HG02970 (cell line): ENCODE measurements around the gene NARS2.
"Not testable (repeated sequence)": the region's sequence is repeated elsewhere in the genome, so short reads cannot be mapped to it uniquely, and the experiment has no call there.

Experiments used
- ATAC-seq: cut with Tn5 transposase; IDR thresholded peaks from one replicate; pipeline ENCODE4 v1.9.1; 2021; ENCODE audit warnings: mild to moderate bottlenecking, moderate library complexity, moderate number of reproducible peaks; ENCODE audit not compliant: unreplicated experiment, low FRiP score

Gene NARS2

GRCh38 chr11:78548911-78549590 lies 25.6 kb downstream of the NARS2 start:
- ATAC-seq, result no peak

GRCh38 chr11:78547931-78548705 lies 26.5 kb downstream of the NARS2 start:
- no peak for ATAC-seq

DNA sequence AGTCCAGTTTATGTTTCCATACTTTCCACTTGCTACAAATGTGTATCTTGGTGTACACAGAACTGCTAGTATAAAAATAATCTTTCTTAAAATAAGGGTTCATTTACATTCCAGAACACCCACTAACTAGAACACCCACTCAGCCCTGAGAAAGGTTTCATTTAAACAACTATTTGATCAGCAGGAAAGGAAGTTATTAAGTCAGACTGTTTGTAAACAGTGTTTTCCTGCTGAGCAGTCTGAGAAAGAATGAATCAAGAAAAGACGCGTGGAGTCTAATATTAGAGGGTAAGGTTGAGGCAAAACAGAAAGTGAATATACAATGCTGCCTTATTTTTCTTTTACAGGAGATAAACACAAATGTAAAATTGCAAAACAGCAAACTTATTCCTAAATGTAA lies 32.7 kb downstream of the NARS2 start:
- no peak for ATAC-seq

- no peak for ATAC-seq
Measured at GRCh38 chr11:78541537-78541936, 33.1 kb downstream of the NARS2 start.

GRCh38 chr11:78540256-78540655 lies 34.4 kb downstream of the NARS2 start:
- no peak for ATAC-seq

DNA sequence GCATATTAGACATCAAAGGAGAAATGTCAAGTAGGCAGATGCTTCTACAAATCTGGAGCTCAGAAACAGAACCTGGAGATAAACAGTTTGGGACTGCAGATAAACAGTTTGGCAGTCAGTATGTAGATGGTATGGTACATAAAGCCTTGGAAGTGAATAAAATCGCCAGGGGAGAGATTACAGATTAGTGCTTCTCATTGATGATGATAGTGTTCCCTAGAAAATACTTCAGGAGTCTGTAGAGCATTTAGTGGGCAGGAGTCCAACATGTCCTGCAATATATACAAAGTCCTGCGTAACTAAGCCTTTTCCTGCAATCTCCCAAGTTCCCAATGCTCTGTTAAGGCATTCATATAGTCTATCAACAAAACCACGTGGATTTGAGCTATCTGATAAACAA lies 35.2 kb downstream of the NARS2 start:
- no peak for ATAC-seq

DNA sequence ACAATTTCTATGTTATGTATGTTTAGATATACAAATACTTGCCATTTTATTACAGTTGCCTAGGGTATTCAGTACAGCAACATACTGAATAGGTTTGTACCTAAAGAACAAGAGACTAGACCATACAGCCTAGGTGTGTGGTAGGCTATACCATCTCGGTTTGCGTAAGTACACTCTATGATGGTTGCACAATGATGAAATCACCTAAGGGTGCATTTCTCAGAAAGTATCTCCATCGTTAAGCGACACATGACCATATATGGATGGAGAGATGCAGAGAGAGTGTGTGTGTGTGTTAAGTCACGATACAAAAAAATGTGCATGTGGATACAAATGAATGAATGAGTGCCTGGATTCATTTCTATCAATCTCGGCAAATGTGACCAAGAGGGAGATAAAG lies 37.7 kb downstream of the NARS2 start:
- no peak for ATAC-seq

GRCh38 chr11:78535920-78536319 lies 38.7 kb downstream of the NARS2 start:
- ATAC-seq, result no peak

- ATAC-seq, result no peak
Measured at GRCh38 chr11:78535027-78535426, 39.6 kb downstream of the NARS2 start.

DNA sequence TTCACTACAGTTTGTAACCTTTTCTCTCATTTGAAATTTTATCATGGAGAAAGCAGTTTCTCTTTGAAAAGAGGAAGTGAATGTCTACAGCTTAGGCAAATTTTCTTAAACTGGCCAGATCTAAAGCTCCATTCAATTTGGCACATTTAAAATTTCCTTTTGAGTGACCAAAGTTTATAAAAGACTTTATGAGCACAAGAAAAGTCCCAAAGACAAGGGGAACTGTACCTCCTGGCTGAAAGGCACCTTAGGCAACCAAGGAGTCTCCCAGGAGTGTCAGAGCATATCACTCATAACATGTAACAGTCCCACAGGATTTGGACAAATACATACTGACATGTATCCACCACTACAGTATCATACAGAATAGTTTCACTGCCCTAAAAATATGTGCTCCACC lies 41.3 kb downstream of the NARS2 start:
- no peak for ATAC-seq

DNA sequence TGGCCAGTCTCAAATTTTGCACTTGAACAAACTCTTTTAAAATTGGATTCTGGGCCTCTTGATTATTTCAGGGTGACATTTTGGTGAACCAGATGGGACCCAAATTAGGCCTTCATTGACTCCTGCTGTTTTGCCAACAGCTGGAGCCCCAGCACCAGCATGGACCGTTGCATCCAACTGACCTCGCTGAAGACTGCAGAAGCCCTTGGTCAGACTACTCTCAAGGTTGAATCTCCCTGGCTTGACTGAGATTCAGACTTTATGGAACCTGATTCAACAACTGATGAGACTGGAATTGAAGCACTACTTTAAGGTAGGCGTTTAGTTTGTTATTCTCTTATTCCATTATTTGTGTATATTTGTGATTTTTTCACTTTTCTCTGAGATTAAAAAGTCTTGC lies 41.7 kb downstream of the NARS2 start:
- ATAC-seq, result no peak

DNA sequence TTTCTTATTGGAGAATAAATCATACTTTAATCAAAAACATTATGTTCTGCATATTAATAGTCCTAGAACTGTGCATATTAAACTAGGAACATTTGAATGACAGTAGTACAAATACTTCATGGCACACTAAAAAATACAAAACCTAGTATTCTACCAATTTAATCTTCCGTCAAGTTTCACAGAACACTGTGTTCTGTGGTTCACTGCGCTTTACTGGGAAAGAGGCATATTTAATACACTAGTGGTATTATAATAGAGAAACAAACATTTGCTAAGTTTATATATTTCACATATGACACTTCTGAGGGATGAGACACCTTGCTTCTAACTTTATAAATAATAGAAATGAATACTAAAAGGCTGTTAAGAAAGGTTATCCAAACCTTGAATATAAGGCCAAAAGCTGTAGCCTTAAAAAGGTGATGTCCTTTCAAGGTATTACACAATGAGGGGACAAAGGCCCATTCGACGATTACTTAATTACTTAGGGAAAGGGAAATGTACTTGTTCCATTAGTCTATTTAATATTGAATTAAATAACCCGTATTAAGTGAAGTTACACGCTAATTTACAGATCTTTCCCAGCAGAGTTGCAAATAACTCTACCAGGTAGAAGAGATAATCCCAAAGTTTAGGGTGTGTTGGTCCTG lies 48.0 kb downstream of the NARS2 start:
- ATAC-seq, result no peak

DNA sequence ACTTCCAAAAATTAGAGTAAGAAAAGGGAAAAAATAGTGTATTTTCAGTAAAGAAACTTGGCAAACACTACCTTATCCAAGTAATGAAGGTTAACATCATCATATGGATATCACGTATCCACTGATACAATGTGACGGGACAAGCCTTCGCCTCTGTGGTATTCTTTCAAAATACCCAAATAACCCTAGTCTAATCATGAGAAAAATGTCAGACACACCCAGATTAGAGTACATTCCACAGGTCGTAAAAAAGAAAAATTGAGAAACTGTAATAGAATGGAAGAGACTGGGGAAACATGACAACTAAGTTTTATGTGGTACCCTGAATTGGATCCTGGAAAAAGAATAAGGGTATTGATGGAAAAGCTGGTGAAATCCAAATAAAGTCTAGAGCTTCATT lies 48.9 kb downstream of the NARS2 start:
- no peak for ATAC-seq

DNA sequence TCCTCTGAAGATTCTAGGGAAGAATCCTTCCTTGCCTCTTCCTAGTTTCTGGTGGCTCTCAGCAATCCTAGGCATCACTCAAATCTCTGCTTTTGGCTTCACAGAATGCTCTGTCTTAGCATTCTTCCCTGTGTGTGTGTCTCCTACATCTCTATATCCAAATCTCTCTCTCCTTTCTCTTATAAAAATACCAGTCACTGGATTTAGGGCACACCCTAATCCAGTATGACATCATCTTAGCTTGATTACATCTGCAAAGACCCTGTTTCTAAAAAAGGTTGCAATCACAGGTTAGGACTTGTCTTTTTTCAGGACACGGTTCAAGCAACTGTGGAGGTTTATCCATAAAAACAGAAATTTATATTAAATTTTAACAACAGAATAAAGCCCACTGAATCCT lies 54.4 kb downstream of the NARS2 start:
- no peak for ATAC-seq

DNA sequence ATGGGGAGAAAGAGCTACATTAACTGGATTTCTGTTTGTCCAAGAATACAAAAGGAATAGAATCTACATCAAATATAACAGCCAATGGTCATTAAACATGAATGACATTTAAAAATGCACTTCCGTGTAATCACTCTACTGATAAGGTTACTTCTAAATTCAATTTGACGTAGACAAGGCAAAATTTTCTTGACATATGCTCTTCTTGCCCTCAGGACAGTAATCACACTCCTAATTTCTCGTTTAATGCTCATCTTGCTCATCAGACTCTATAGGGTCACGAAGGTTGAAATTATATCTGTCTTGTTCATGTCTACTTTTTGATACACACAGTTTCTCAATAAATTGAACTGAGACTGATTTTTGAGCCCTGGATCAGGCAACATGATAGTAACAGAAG lies 58.4 kb downstream of the NARS2 start:
- ATAC-seq, result no peak

GRCh38 chr11:78514922-78515502 lies 59.7 kb downstream of the NARS2 start:
- ATAC-seq, result no peak

GRCh38 chr11:78513085-78513484 lies 61.6 kb downstream of the NARS2 start:
- not testable (repeated sequence) for ATAC-seq

GRCh38 chr11:78510597-78510996 lies 64.1 kb downstream of the NARS2 start:
- no peak for ATAC-seq

GRCh38 chr11:78510025-78510596 lies 64.6 kb downstream of the NARS2 start:
- no peak for ATAC-seq

- no peak for ATAC-seq
Measured at GRCh38 chr11:78504708-78505107, 70.0 kb downstream of the NARS2 start.

DNA sequence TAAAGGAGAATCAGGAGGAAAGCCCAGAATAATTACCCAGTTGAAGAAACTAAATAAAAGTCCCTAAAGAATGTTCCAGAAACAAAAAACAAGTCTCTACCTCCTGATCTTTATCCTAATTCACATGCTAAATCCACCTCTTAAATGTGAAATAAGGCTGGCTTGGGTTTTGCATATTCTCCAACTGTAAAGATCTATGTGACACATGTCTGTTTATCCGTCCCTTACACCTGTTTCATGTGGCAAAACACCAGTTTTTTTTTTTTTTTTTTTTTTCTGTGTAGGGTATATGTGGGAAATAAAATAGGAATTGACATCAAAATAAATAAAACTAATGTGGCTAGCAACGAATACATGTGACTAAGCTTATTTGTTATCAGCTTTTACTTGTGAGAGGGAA lies 70.5 kb downstream of the NARS2 start:
- no peak for ATAC-seq
